CD14-positive monocyte (primary cell): Measurements from ENCODE around the gene KCNQ1. TPM values are rescaled to one million over a fixed set of nuclear protein-coding genes. Genes with fewer than 3 reads are reported as not detected.
A peak's percentile ranks its signal among the peaks of the same experiment; 100 is the strongest.

Experiments
- DNase-seq, 3 donors: peaks; one replicate each; pipeline ENCODE4 v3.0.0-alpha.2; 2011 to 2022
- H2AFZ ChIP-seq: 2 replicates; pipeline ENCODE4 v1.6.0; 2012; ENCODE audit warnings: mild to moderate bottlenecking, low read depth, low read length, inconsistent platforms; ENCODE audit not compliant: insufficient read depth, poor library complexity, severe bottlenecking
- H3K27ac ChIP-seq, 2 donors: 1 replicate in 1 of 2; 2 replicates in 1 of 2; pipeline ENCODE4 v1.5.1; 2012 to 2013; ENCODE audit warnings: low read length in 2 of 2, control low read depth in 1 of 2, inconsistent platforms in 1 of 2, low read depth in 1 of 2, mild to moderate bottlenecking in 1 of 2
- H3K27me3 ChIP-seq, 2 donors: one replicate each; pipeline versions ENCODE4 v1.6.0 to v1.6.1; 2011 to 2013; ENCODE audit warnings: low read length in 2 of 2; ENCODE audit not compliant: control insufficient read depth in 2 of 2, insufficient read depth in 2 of 2
- H3K36me3 ChIP-seq, 2 donors: replicated peaks in 1 of 2; 1 replicate in 1 of 2; 2 replicates in 1 of 2; pipeline versions ENCODE4 v1.5.1 to v1.6.1; 2012 to 2013; ENCODE audit warnings: low read length in 2 of 2, control low read depth in 1 of 2, inconsistent platforms in 1 of 2, mild to moderate bottlenecking in 1 of 2; ENCODE audit not compliant: insufficient read depth in 2 of 2, control insufficient read depth in 1 of 2
- H3K4me1 ChIP-seq, 2 donors: 1 replicate in 1 of 2; 2 replicates in 1 of 2; pipeline versions ENCODE4 v1.5.1 to v1.6.1; 2012 to 2013; ENCODE audit warnings: low read length in 2 of 2, control low read depth in 1 of 2, inconsistent platforms in 1 of 2, mild to moderate bottlenecking in 1 of 2, moderate library complexity in 1 of 2; ENCODE audit not compliant: insufficient read depth in 2 of 2, control insufficient read depth in 1 of 2
- H3K4me2 ChIP-seq: replicated peaks from 2 replicates; pipeline ENCODE3; 2012; ENCODE audit warnings: low read length, moderate library complexity, mild to moderate bottlenecking; ENCODE audit not compliant: poor library complexity, severe bottlenecking; ENCODE audit errors: extremely low read depth
- H3K4me3 ChIP-seq, 3 experiments: fragments of 200-600 bp in 1 of 3; sonication (generic) in 1 of 3; replicated peaks in 1 of 3; 1 replicate in 2 of 3; 2 replicates in 1 of 3; pipeline ENCODE4 v1.5.1; 2011 to 2013; ENCODE audit warnings: low read length in 3 of 3, mild to moderate bottlenecking in 3 of 3, control low read depth in 2 of 3, low read depth in 2 of 3, inconsistent platforms in 1 of 3, moderate library complexity in 1 of 3
- H3K79me2 ChIP-seq: 2 replicates; pipeline ENCODE4 v1.6.0; 2012; ENCODE audit warnings: mild to moderate bottlenecking, control low read depth, inconsistent platforms, low read length, moderate library complexity; ENCODE audit not compliant: insufficient read depth
- H3K9ac ChIP-seq: 2 replicates; pipeline ENCODE4 v1.6.0; 2017; ENCODE audit warnings: low read length, mild to moderate bottlenecking; ENCODE audit not compliant: insufficient read depth, poor library complexity, severe bottlenecking
- H3K9me3 ChIP-seq, 2 donors: replicated peaks in 1 of 2; 1 replicate in 1 of 2; 2 replicates in 1 of 2; pipeline versions ENCODE4 v1.5.1 to v1.6.1; 2012 to 2013; ENCODE audit warnings: low read length in 2 of 2, control low read depth in 1 of 2; ENCODE audit not compliant: control insufficient read depth in 1 of 2, insufficient read depth in 1 of 2
- H4K20me1 ChIP-seq: 2 replicates; pipeline ENCODE4 v1.6.0; 2012; ENCODE audit warnings: mild to moderate bottlenecking, low read length, control low read depth, moderate library complexity; ENCODE audit not compliant: insufficient read depth
- H3K27ac Mint-ChIP-seq, 7 donors: one replicate each; pipeline ENCODE4 v1.8.0; 2020; ENCODE audit warnings: mild to moderate bottlenecking in 7 of 7, mixed read lengths in 7 of 7, moderate library complexity in 6 of 7, inconsistent platforms in 2 of 7
- H3K27me3 Mint-ChIP-seq, 3 donors: one replicate each; pipeline ENCODE4 v1.8.0; 2021 to 2022; ENCODE audit warnings: low read depth in 3 of 3, mild to moderate bottlenecking in 3 of 3, mixed read lengths in 3 of 3, moderate library complexity in 3 of 3, inconsistent platforms in 1 of 3
- H3K36me3 Mint-ChIP-seq, 2 donors: one replicate each; pipeline ENCODE4 v1.8.0; 2020; ENCODE audit warnings: mixed read lengths in 2 of 2, inconsistent platforms in 1 of 2, mild to moderate bottlenecking in 1 of 2
- H3K4me1 Mint-ChIP-seq: one replicate; pipeline ENCODE4 v1.8.0; 2020; ENCODE audit warnings: mild to moderate bottlenecking, mixed read lengths
- H3K4me3 Mint-ChIP-seq, 2 donors: one replicate each; pipeline ENCODE4 v1.8.0; 2020; ENCODE audit warnings: mild to moderate bottlenecking in 2 of 2, mixed read lengths in 2 of 2, moderate library complexity in 1 of 2
- H3K9me3 Mint-ChIP-seq, 7 donors: one replicate each; pipeline ENCODE4 v1.8.0; 2020 to 2022; ENCODE audit warnings: mixed read lengths in 7 of 7, mild to moderate bottlenecking in 6 of 7, moderate library complexity in 6 of 7, inconsistent platforms in 2 of 7
- CTCF ChIP-seq: fragments of 200-600 bp; IDR thresholded peaks from one replicate; pipeline ENCODE4 v1.8.0; 2022; ENCODE audit warnings: antibody characterized with exemption, mild to moderate bottlenecking
- WGBS: methylation state at CpG from one replicate; pipeline ENCODE4 v1.1.5; 2013; ENCODE audit warnings: missing lambda C conversion rate; ENCODE audit not compliant: insufficient coverage; 5-methylcytosine and 5-hydroxymethylcytosine counted together
- intact Hi-C, 2 donors: fragments of 100-400 bp; cut with micrococcal nuclease; formaldehyde crosslinking; loops; one replicate each; pipeline versions ENCODE4 v1.15.0 to v1.15.1; 2023
- polyA plus RNA-seq, 3 donors: library from polyadenylated mRNA; depleted of rRNA in 1 of 3; unstranded in 2 of 3; stranded (reverse) in 1 of 3; fragments of 300-500 nt in 2 of 3; fragments of >200 nt in 1 of 3; fragmentation: Illumina TruSeq in 2 of 3; gene quantifications; 1 replicate in 2 of 3; 2 replicates in 1 of 3; pipeline ENCODE4 v1.2.3, GENCODE V29; 2012 to 2021

Gene KCNQ1
- polyA plus RNA-seq, 3 donors = 14.9 to 31.8 (median 21.6) TPM

GRCh38 chr11:2791139-2791520 lies 346.3 kb downstream of the KCNQ1 start:
- no peak for TF ChIP-seq CTCF
- Mint-ChIP-seq H3K27me3 (peaks cover 13 to 38% (median 23%) of the 10 kb centered on the region in 3 donors), H3K27ac (no peak overlapping the region), H3K9me3 (peaks cover 0 to 5% (median 3%) of the 10 kb centered on the region in 7 donors), H3K4me3 (peak overlapping the region; percentile 12 to 49), H3K36me3 (peaks cover 53 to 57% of the 10 kb centered on the region in 2 donors), H3K4me1 (peaks cover 16% of the 10 kb centered on the region)
- peak overlapping the region; percentile 60 for H3K4me2 ChIP-seq
- H4K20me1 ChIP-seq = peaks cover 57% of the 10 kb centered on the region
- no peaks in the 10 kb centered on the region for H3K79me2 ChIP-seq
- H2AFZ ChIP-seq = no peak overlapping the region
- H3K27ac ChIP-seq = no peak overlapping the region
- peaks cover 0 to 2% of the 10 kb centered on the region in 2 donors for H3K9me3 ChIP-seq
- peaks cover 7 to 21% of the 10 kb centered on the region in 2 donors for H3K36me3 ChIP-seq
- H3K9ac ChIP-seq = peak overlapping the region; percentile 32
- 85% methylated on average over 20 of the region's 20 CpGs for WGBS
- H3K4me3 ChIP-seq = peak overlapping the region in 1 of 3 experiments; percentile 52
- intact Hi-C loops = no loop called here
- H3K4me1 ChIP-seq = peaks cover 12 to 23% of the 10 kb centered on the region in 2 donors
- no peak for DNase-seq
- peaks cover 0 to 23% of the 10 kb centered on the region in 2 donors for H3K27me3 ChIP-seq

GRCh38 chr11:2791521-2792380 lies 346.9 kb downstream of the KCNQ1 start:
- intact Hi-C loops = no loop called here
- H3K27ac ChIP-seq = no peak overlapping the region
- Mint-ChIP-seq H3K27ac (no peak overlapping the region), H3K4me3 (peak overlapping the region; percentile 41 to 75), H3K36me3 (peaks cover 53 to 55% of the 10 kb centered on the region in 2 donors), H3K27me3 (peaks cover 14 to 36% (median 23%) of the 10 kb centered on the region in 3 donors), H3K4me1 (peaks cover 16% of the 10 kb centered on the region), H3K9me3 (peaks cover 0 to 5% (median 3%) of the 10 kb centered on the region in 7 donors)
- peaks cover 12 to 23% of the 10 kb centered on the region in 2 donors for H3K4me1 ChIP-seq
- H3K9ac ChIP-seq = peak overlapping the region; percentile 32
- H4K20me1 ChIP-seq = peaks cover 57% of the 10 kb centered on the region
- WGBS = 18% methylated on average over 48 of the region's 71 CpGs
- no peak for TF ChIP-seq CTCF
- H2AFZ ChIP-seq = no peak overlapping the region
- no peaks in the 10 kb centered on the region for H3K79me2 ChIP-seq
- H3K4me2 ChIP-seq = peak overlapping the region; percentile 60
- H3K4me3 ChIP-seq = peak overlapping the region in 2 of 3 experiments; percentile 3 to 52
- H3K36me3 ChIP-seq = peaks cover 8 to 25% of the 10 kb centered on the region in 2 donors
- no peak for DNase-seq
- peaks cover 0 to 8% of the 10 kb centered on the region in 2 donors for H3K9me3 ChIP-seq
- H3K27me3 ChIP-seq = peaks cover 0 to 23% of the 10 kb centered on the region in 2 donors
